ENCODE measurements around the gene MCF2L.

MCF2L gene

DNA sequence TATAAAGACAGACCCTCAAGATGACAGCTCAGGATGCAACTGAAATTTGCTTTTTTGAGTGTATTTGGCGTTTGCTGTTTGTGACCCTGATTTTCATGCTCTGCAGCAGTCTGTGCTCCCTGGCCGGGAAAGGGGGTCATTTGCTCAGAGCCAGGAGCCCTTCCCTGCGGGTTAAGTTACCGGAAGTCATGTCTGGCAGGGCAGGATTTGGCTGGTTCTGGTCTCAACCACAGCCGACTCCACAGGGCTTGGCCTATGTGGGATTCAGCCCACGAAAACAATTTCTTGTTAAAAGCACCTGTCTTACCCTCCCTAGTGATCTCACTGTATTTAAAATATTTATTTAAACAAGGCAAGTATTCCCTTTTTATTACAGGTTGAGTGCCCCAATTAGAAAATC lies 22.6 kb downstream of the MCF2L start:
- no peak for DNase-seq (ENCODE audit: insufficient read length, low spot score)
- TF ChIP-seq POLR2A (IDR thresholded peaks at IDR 0.05; ENCODE audit: low read depth, low read length) (no peak), TAF1 (IDR thresholded peaks at IDR 0.05; ENCODE audit: low read depth, low read length) (no peak), SPI1 (IDR thresholded peaks at IDR 0.05; ENCODE audit: low read depth, low read length) (no peak), POLR2AphosphoS5 (IDR thresholded peaks at IDR 0.05; ENCODE audit: low read depth, low read length) (no peak), POU2F2 (IDR thresholded peaks at IDR 0.05; ENCODE audit: low read depth, low read length) (no peak), PAX5 (IDR thresholded peaks at IDR 0.05; ENCODE audit: insufficient read depth, low read length, severe bottlenecking) (no peak)
- FAIRE-seq = no peak

DNA sequence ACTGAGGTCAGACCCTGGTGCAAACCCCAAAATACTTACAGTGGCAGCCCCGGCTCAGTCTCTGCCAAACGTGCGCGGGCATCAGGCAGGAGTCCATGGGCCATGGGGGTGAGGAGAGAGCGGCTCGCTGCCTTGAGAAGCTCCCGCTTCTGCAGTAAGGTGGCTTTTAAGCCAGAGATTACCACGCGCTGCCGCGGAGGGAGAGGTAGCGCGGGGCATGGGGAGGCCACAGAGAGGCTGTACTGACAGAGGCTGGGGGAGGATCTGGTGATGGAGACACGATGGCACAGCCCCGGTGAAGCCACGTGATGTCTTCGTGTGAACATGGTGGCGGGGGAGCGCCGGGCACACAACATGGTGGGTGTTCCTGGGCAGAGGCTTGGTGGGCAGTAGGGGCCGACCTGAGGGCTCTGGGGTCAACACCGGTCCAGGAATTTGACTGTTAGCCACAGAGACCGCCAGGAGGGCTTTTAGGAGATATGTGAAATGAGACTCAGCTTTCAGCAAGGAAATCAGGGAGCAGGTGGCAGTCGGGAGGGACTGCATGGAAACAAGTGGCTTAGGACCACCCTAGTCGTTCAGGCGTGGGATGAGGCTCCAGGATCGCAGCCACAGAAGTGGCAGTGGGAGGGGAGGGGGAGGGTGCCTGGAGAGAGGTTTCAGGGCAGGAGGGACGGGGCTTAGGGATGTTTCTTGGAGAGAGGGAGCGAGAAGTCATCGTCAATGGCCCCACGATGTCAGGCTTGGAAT lies 24.1 kb downstream of the MCF2L start:
- no peak for FAIRE-seq
- DNase-seq (ENCODE audit: insufficient read length, low spot score) = no peak
- TF ChIP-seq TAF1 (IDR thresholded peaks at IDR 0.05; ENCODE audit: low read depth, low read length) = no peak
- no peak for TF ChIP-seq POLR2A (IDR thresholded peaks at IDR 0.05; ENCODE audit: low read depth, low read length)
- no peak for TF ChIP-seq POU2F2 (IDR thresholded peaks at IDR 0.05; ENCODE audit: low read depth, low read length)
- TF ChIP-seq SPI1 (IDR thresholded peaks at IDR 0.05; ENCODE audit: low read depth, low read length) = no peak
- TF ChIP-seq PAX5 (IDR thresholded peaks at IDR 0.05; ENCODE audit: insufficient read depth, low read length, severe bottlenecking) = no peak
- no peak for TF ChIP-seq POLR2AphosphoS5 (IDR thresholded peaks at IDR 0.05; ENCODE audit: low read depth, low read length)

DNA sequence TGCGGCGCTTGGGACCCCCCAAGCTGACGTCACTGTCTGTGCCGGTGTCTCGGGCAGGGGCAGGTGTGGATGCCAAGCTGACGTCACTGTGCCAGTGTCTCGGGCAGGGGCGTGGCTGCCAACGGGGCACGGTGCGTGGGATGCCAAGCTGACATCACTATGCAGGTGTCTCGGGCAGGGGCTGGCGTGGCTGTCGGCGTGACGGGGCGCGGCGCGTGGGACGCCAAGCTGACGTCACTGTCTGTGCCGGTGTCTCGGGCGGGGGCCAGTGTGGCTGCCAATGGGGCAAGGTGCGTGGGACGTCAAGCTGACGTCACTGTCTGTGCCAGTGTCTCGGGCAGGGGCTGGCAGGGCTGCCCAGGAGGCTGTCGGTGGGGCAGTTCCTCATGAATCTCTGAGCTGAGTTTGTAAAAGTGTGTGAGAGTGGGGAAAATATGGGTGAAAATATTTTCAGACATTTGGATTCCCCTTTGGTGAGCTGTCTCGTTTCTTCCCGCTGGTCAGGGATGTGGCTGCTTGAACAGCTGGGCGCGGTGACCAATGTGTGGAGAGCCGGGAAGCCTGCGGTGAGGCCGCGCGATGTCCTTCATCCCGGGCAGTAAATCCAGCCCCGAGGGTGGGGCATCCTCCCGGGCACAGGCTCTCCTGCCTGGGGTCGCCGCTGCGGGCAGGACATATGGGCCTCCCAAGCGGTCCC lies 25.2 kb downstream of the MCF2L start:
- TF ChIP-seq SPI1 (IDR thresholded peaks at IDR 0.05; ENCODE audit: low read depth, low read length) (no peak), POU2F2 (IDR thresholded peaks at IDR 0.05; ENCODE audit: low read depth, low read length) (no peak), TAF1 (IDR thresholded peaks at IDR 0.05; ENCODE audit: low read depth, low read length) (no peak), POLR2A (IDR thresholded peaks at IDR 0.05; ENCODE audit: low read depth, low read length) (no peak), PAX5 (IDR thresholded peaks at IDR 0.05; ENCODE audit: insufficient read depth, low read length, severe bottlenecking) (no peak), POLR2AphosphoS5 (IDR thresholded peaks at IDR 0.05; ENCODE audit: low read depth, low read length) (no peak)
- no peak for DNase-seq (ENCODE audit: insufficient read length, low spot score)
- FAIRE-seq = no peak

DNA sequence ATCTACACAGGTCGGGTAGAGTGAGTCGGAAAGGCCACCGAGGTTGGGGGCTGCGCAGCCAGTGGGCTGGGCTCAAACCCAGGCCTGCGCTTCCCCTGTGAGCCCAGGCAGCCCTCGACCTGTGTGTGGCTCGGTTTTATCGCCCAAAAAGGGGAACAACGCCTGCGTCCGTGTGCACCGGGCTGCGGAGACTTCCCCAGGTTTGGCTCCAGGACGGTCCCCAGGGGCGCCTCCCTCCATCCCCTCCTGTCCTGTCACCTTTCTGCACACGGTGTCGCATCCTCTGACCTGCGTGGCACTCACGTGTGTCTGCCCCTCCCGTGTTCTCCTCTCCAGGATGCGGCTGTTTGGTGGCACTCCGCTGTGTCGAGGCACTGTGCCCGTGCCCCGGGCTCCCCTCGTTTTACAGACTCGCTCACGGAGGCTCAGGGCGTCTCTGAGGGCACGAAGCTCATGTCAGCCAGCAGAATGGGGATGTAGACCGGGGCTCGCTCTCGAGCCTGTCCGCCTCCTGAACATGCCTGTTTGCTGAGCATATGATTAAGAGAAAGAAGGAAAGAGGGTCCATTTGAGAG lies 25.9 kb downstream of the MCF2L start:
- DNase-seq (ENCODE audit: insufficient read length, low spot score) (no peak), FAIRE-seq (no peak)
- TF ChIP-seq PAX5 (IDR thresholded peaks at IDR 0.05; ENCODE audit: insufficient read depth, low read length, severe bottlenecking) = no peak
- no peak for TF ChIP-seq POLR2AphosphoS5 (IDR thresholded peaks at IDR 0.05; ENCODE audit: low read depth, low read length)
- TF ChIP-seq SPI1 (IDR thresholded peaks at IDR 0.05; ENCODE audit: low read depth, low read length) = no peak
- no peak for TF ChIP-seq POU2F2 (IDR thresholded peaks at IDR 0.05; ENCODE audit: low read depth, low read length)
- no peak for TF ChIP-seq TAF1 (IDR thresholded peaks at IDR 0.05; ENCODE audit: low read depth, low read length)
- no peak for TF ChIP-seq POLR2A (IDR thresholded peaks at IDR 0.05; ENCODE audit: low read depth, low read length)

DNA sequence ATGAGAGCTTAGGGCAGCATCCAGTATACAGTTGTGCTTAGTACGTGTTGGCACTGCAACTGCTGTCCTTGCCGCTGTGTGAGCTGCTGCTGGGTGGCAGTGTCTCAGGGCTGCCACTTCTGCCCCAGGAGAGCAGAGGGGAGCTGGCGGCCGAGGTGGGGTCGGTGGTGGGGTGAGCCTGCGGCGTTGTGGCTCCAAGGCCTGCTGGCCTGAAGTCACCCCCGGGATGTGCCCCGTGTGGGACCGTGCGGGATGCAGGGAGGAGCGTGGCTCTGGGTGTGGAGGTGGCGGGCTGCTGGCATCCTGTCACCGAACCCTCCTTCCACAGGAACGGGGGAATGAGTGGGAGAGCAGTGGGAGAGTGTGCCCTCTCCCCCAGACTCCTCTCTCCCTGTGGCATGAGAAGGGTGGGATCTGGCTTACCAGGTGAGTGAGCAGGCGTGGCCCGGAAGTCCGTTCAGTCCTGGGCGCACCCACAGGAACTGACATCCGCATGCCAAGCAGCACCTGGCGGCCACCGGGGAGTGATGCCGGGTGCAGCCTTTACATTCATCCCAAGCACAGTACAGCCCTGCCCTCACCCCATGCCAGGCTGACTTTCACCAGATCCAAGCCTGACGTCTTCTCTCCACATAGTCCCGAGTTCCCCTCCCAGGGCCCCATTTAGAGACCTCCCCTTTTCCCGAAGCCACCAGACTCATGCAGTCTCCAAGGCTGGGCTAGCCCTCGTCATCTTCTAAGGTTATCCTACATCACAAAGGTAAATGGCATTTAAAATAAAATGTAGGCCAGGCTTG lies 26.6 kb downstream of the MCF2L start:
- TF ChIP-seq POLR2AphosphoS5 (IDR thresholded peaks at IDR 0.05; ENCODE audit: low read depth, low read length) (no peak), SPI1 (IDR thresholded peaks at IDR 0.05; ENCODE audit: low read depth, low read length) (no peak), POU2F2 (IDR thresholded peaks at IDR 0.05; ENCODE audit: low read depth, low read length) (no peak), PAX5 (IDR thresholded peaks at IDR 0.05; ENCODE audit: insufficient read depth, low read length, severe bottlenecking) (no peak), POLR2A (IDR thresholded peaks at IDR 0.05; ENCODE audit: low read depth, low read length) (no peak), TAF1 (IDR thresholded peaks at IDR 0.05; ENCODE audit: low read depth, low read length) (no peak)
- no peak for FAIRE-seq
- DNase-seq (ENCODE audit: insufficient read length, low spot score) = no peak

DNA sequence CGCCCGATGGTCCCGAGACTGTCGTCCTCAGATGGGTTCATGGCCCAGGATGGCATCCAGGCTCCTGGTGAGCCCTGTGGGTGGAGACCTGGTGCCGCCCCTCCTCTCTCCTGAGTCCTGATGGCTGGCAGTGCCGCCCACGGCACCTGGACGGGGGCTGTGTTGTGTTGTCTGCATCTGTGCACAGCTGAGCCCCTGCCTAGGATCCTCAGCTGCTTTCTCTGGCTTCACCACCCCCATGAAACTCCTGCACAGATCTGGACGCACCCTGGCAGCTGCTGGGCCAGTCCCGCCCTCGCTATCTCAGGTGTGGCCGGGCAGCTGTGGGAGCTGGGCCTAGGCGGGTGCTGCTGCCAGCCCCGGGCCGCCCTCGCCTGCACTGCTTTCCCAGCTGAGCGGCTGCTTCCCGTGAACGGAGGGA lies 27.7 kb downstream of the MCF2L start:
- FAIRE-seq = no peak

DNA sequence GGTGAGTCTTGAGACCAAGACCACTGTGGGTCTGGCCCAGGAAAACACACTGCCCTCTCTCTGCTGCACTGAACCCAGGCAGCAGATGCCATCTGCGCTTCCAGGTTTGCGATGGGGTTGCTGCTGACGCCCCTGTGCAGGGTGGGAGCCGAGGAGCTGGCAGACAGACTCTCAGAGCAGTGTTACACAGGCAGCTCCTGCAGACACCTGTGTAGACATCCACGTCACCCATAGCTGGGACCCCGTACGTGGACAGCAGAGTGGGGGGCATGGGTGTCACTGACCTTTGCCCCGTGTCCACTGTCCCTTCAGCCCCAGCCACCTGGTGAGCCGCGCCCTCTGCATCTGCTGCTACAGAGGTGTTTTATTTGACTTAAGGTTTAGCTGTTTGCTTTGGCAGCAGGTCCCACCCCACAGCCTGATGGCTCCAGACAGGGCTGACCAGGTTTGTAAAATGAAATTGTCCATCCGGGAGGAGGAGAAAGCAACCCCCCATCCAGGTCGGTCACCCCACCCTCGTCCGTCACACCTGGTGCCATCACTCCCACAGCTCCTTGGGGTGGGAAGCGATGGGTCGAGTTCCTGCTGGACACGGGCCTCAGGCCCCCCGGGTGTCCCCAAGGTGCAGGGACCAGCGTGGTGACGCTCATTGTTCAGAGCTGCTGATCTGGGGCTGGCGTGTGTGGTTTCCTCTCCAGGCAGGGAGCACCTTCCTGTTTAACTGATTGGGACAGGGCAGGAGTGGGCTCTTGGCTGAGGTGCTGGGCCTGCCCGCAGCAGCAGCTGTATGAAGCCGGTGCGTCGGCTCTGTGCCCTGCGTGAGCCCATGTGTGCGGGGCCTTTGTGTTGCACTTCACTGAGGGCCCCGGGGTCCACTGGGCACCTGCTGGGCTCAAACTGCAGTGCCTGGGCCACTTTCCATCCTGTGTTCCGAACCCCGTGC lies 28.4 kb downstream of the MCF2L start:
- no peak for FAIRE-seq
- TF ChIP-seq SPI1 (IDR thresholded peaks at IDR 0.05; ENCODE audit: low read depth, low read length) (no peak), POU2F2 (IDR thresholded peaks at IDR 0.05; ENCODE audit: low read depth, low read length) (no peak), POLR2AphosphoS5 (IDR thresholded peaks at IDR 0.05; ENCODE audit: low read depth, low read length) (no peak), POLR2A (IDR thresholded peaks at IDR 0.05; ENCODE audit: low read depth, low read length) (no peak), TAF1 (IDR thresholded peaks at IDR 0.05; ENCODE audit: low read depth, low read length) (no peak)

More for the DNA sequence above, 27.7 kb downstream of the MCF2L start:
- no peak for DNase-seq (ENCODE audit: insufficient read length, low spot score)
- no peak for TF ChIP-seq POLR2AphosphoS5 (IDR thresholded peaks at IDR 0.05; ENCODE audit: low read depth, low read length)
- no peak for TF ChIP-seq POLR2A (IDR thresholded peaks at IDR 0.05; ENCODE audit: low read depth, low read length)
- TF ChIP-seq TAF1 (IDR thresholded peaks at IDR 0.05; ENCODE audit: low read depth, low read length) = no peak
- no peak for TF ChIP-seq PAX5 (IDR thresholded peaks at IDR 0.05; ENCODE audit: insufficient read depth, low read length, severe bottlenecking)
- TF ChIP-seq SPI1 (IDR thresholded peaks at IDR 0.05; ENCODE audit: low read depth, low read length) = no peak
- no peak for TF ChIP-seq POU2F2 (IDR thresholded peaks at IDR 0.05; ENCODE audit: low read depth, low read length)

More for the DNA sequence above, 28.4 kb downstream of the MCF2L start:
- no peak for DNase-seq (ENCODE audit: insufficient read length, low spot score)

All from GM12891 (cell line).